GM23248 (cell line): ENCODE measurements around the gene BDH2. TPM values are rescaled to one million over a fixed set of nuclear protein-coding genes. Genes with fewer than 3 reads are reported as not detected.

Experiments
- DNase-seq: peaks from one replicate; pipeline ENCODE4 v3.0.0-alpha.2; 2015
- H2AFZ ChIP-seq: fragments of 200-600 bp; sonication (generic); 2 replicates; pipeline ENCODE4 v1.6.1; 2016; ENCODE audit warnings: antibody characterized with exemption
- H3F3A ChIP-seq: fragments of 200-600 bp; sonication (generic); 2 replicates; pipeline ENCODE4 v1.6.1; 2016; ENCODE audit warnings: mild to moderate bottlenecking, antibody characterized with exemption, mixed run types; ENCODE audit not compliant: insufficient read depth
- H3K27ac ChIP-seq: fragments of 200-600 bp; sonication (generic); 2 replicates; pipeline ENCODE4 v1.5.1; 2016; ENCODE audit warnings: mild to moderate bottlenecking
- H3K27me3 ChIP-seq: fragments of 200-600 bp; sonication (generic); replicated peaks from 2 replicates; pipeline ENCODE4 v1.6.1; 2016; ENCODE audit warnings: mild to moderate bottlenecking; ENCODE audit not compliant: insufficient read depth
- H3K36me3 ChIP-seq: fragments of 200-600 bp; sonication (generic); 2 replicates; pipeline ENCODE4 v1.6.1; 2016; ENCODE audit warnings: low read depth, mild to moderate bottlenecking
- H3K4me1 ChIP-seq: fragments of 200-600 bp; sonication (generic); 2 replicates; pipeline ENCODE4 v1.6.1; 2016; ENCODE audit warnings: mild to moderate bottlenecking; ENCODE audit not compliant: insufficient read depth
- H3K4me2 ChIP-seq: fragments of 200-600 bp; sonication (generic); one replicate; pipeline ENCODE4 v1.6.1; 2016; ENCODE audit warnings: mild to moderate bottlenecking; ENCODE audit not compliant: unreplicated experiment
- H3K4me3 ChIP-seq: fragments of 200-600 bp; sonication (generic); 2 replicates; pipeline ENCODE4 v1.5.1; 2016; ENCODE audit warnings: mild to moderate bottlenecking
- H3K79me2 ChIP-seq: fragments of 200-600 bp; sonication (generic); 2 replicates; pipeline ENCODE4 v1.6.1; 2016; ENCODE audit warnings: mild to moderate bottlenecking; ENCODE audit not compliant: insufficient read depth
- H3K9ac ChIP-seq: fragments of 200-600 bp; sonication (generic); 2 replicates; pipeline ENCODE4 v1.6.1; 2016; ENCODE audit warnings: mild to moderate bottlenecking
- H3K9me2 ChIP-seq: fragments of 200-600 bp; sonication (generic); 2 replicates; pipeline ENCODE4 v1.6.1; 2016; ENCODE audit warnings: mixed run types, mild to moderate bottlenecking, moderate library complexity; ENCODE audit not compliant: insufficient read depth
- H3K9me3 ChIP-seq: fragments of 200-600 bp; sonication (generic); one replicate; pipeline ENCODE4 v1.6.1; 2017; ENCODE audit warnings: low read depth
- H4K20me1 ChIP-seq: fragments of 200-600 bp; sonication (generic); 2 replicates; pipeline ENCODE4 v1.6.0; 2016; ENCODE audit not compliant: insufficient read depth
- EZH2 ChIP-seq: fragments of 200-600 bp; sonication (generic); IDR thresholded peaks from 2 replicates; pipeline ENCODE4 v1.6.1; 2018; ENCODE audit warnings: antibody characterized with exemption, mild to moderate bottlenecking; ENCODE audit not compliant: insufficient read depth, poor library complexity, severe bottlenecking
- EZH2phosphoT487 ChIP-seq: fragments of 200-600 bp; sonication (generic); IDR thresholded peaks from 2 replicates; pipeline ENCODE4 v1.6.1; 2018; ENCODE audit warnings: antibody characterized with exemption, moderate library complexity, mild to moderate bottlenecking, low read depth; ENCODE audit not compliant: insufficient read depth
- WGBS, 2 experiments: methylation state at CpG; one replicate each; pipeline ENCODE4 v1.1.6; 2015 to 2017; ENCODE audit warnings: low lambda C conversion rate in 2 of 2, low coverage in 1 of 2; ENCODE audit errors: missing lambda C conversion rate in 2 of 2; 5-methylcytosine and 5-hydroxymethylcytosine counted together
- in situ Hi-C: fragments of 300-500 bp; cut with MboI; formaldehyde crosslinking; loops from 2 replicates; pipeline ENCODE4 v1.15.0; 2020
- polyA plus RNA-seq: library from polyadenylated mRNA; unstranded; fragments of >200 nt; fragmentation: Nextera tagmentation; extraction: Ambion mirVana; gene quantifications from 2 replicates; pipeline ENCODE4 v1.2.1, GENCODE V29; 2016
- total RNA-seq: library from RNA; depleted of rRNA; stranded (reverse); fragments of >200 nt; shearing (Covaris generic); gene quantifications from 2 replicates; pipeline ENCODE4 v1.2.3, GENCODE V29; 2014

Gene BDH2
- total and polyA plus RNA-seq, 2 experiments from 2014 or later: 57.9 to 71.1 TPM

DNA sequence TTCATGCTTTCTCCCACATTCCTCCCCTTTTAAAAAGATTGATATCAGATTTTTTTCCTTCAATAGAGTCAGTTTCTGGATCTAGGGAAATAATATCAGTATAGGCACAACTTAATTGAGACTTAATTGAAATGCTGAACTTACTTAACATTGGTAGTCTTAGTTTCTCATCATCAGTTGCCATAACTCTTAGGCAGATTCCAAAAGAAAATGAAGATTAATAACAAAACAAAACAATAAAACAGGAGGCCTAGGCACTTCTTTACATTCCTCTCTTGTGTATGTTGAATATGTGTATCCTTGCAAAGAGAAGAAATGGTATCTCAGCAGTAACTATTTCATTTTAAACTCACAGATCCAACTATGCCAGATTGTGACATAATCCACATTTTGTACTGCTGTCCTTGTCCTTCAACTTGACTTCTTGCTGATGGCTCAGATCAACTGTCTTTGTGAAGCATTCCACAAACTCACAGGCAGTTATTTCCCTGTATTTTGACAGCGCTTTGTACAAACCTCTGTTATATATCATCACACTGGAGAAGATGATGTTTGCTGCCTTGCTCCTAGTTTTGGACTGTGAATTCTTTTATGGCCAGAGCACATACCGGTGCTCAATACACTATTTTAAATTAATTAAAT lies 14.0 kb downstream of the BDH2 start:
- WGBS, 2 experiments: 92 to 98% methylated on average over 2 of the region's 2 CpGs
- Histone ChIP-seq H3K79me2 (no peaks in the 10 kb centered on the region), H3K36me3 (peaks cover 15% of the 10 kb centered on the region), H4K20me1 (no peaks in the 10 kb centered on the region), H3K4me3 (no peak overlapping the region), H3K4me2 (no peak overlapping the region), H3K9ac (no peak overlapping the region), H2AFZ (no peak overlapping the region), H3K4me1 (no peaks in the 10 kb centered on the region), H3K27me3 (no peaks in the 10 kb centered on the region), H3K9me3 (no peaks in the 10 kb centered on the region), H3K9me2 (no peaks in the 10 kb centered on the region), H3F3A (no peaks in the 10 kb centered on the region), H3K27ac (no peak overlapping the region)
- in situ Hi-C loops: no loop called here
- no peak for DNase-seq
- no peak for TF ChIP-seq EZH2
- TF ChIP-seq EZH2phosphoT487: no peak

DNA sequence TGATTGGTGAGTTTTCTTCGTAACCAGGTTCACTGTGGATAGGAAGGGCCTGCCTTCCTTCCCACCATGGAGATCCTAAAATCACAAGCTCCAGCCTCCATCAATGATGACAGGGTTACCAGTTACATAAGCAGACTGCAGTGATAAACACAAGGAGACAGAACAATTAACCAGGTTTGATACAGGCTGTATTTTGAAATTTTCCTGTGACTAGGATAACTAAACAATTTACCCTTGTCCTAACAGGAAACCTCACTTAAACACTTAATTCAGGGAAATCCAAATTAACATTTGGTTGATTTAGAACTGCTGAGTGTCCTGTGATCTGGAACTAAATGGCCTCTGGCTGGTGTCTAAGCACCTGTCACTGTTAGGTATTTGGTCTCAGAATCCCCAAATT lies 20.0 kb downstream of the BDH2 start:
- Histone ChIP-seq H4K20me1 (no peaks in the 10 kb centered on the region), H3K9me2 (no peaks in the 10 kb centered on the region), H3K4me1 (peaks cover 18% of the 10 kb centered on the region), H3K4me3 (no peak overlapping the region), H2AFZ (no peak overlapping the region), H3K4me2 (no peak overlapping the region), H3K79me2 (peaks cover 26% of the 10 kb centered on the region), H3K36me3 (no peaks in the 10 kb centered on the region), H3K9me3 (no peaks in the 10 kb centered on the region), H3K9ac (no peak overlapping the region), H3K27me3 (no peaks in the 10 kb centered on the region), H3K27ac (no peak overlapping the region), H3F3A (peaks cover 23% of the 10 kb centered on the region)
- WGBS, 2 experiments: 93 to 100% methylated on average over 1 of the region's 1 CpG
- in situ Hi-C loops: no loop called here
- no peak for DNase-seq
- TF ChIP-seq EZH2 (no peak), EZH2phosphoT487 (no peak)

DNA sequence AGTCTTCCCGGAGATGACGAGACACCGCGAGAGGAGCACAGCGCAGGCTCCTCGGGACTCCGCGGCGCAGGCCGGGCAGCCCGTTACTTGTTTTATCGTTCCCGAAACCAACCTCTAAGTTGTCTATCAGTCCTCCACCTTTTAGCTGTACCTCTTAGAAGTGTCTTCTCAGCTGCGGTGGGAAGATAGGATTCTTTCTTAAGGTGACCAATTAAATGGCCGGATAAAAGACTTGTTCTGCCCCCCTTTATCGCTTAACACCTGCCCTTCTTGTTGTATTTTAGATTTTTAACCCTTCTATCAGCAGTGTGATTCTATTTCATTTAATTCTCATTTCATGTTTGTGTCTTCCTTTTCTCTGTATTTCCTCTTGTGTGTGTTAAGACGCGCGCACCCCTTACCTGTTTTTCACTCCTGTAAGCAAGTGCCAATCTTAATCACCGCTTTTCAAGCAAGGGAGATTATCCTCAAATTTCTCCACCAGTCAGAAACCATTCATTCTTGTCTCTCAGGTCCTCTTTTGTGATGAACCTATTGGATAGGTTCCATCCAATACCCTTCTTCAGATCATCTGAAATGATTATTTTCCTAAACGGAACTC lies 22.8 kb downstream of the BDH2 start, which contains the start of gene SLC9B2:
Gene SLC9B2, minus strand, starts transcription at position 15 of the 601 bp plus-strand sequence. CDS start 9,211 bp downstream, outside the sequence.
- Histone ChIP-seq H3K36me3 (no peaks in the 10 kb centered on the region), H4K20me1 (no peaks in the 10 kb centered on the region), H3K9me2 (no peaks in the 10 kb centered on the region), H3K27ac (peak within 1 kb of the TSS; percentile 89), H3K4me3 (peak within 1 kb of the TSS; percentile 82), H3K9ac (peak within 1 kb of the TSS; percentile 92), H3F3A (peaks cover 23% of the 10 kb centered on the region), H3K4me2 (peak within 1 kb of the TSS; percentile 78), H3K27me3 (no peaks in the 10 kb centered on the region), H3K79me2 (peaks cover 53% of the 10 kb centered on the region), H3K9me3 (no peaks in the 10 kb centered on the region), H3K4me1 (peaks cover 29% of the 10 kb centered on the region), H2AFZ (peak within 1 kb of the TSS; percentile 94)
- no peak for TF ChIP-seq EZH2phosphoT487
- no peak for TF ChIP-seq EZH2
- 21 to 25% methylated on average over 18 to 21 of the region's 21 CpGs for WGBS, 2 experiments
- no peak for DNase-seq
- in situ Hi-C loops: no loop called here

DNA sequence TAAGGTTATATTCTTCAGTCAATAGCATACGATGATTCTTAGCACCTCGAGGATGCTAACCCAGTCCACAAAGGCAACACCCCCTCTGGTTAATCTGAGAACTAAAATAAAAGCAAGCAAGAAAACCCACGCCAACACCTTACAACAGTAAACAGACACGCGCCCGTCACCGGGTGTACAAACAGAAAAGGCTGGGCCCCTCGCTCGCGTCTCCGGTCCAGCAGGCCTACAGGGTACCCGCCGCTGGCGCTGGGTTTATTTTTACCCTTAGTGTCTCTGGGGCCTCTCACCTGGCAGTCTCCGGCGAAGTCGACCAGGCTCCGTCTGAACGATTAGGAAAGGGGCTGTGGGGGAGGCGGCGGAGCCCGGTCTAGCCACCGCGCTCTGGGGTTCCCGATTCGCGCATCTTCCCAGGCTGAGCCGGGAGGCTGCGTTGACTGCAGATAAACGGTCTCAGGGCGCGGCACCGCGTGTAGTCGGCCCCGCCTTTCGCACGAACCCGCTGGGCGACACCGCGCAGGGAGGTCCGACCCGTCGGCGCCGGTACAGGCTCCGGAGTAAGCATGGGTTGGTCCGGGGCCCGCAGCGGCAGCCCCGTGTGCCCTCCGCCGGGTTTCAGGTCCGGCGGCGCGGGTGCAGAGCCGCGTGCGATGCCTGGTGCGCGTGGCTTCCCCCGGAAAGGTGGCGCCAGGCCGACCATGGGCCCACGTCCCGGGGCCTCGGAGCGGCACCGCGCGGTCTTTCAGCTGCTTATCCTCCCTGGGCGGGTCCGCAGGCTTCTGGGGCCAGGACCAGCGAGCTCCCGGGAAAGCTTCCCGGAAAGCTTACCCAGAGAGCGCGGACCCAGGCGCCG lies 23.5 kb downstream of the BDH2 start:
- Histone ChIP-seq H3K9me2 (no peaks in the 10 kb centered on the region), H3F3A (peaks cover 23% of the 10 kb centered on the region), H3K27ac (peak overlapping the region; percentile 89), H3K4me3 (peak overlapping the region; percentile 82), H3K9me3 (no peaks in the 10 kb centered on the region), H3K36me3 (no peaks in the 10 kb centered on the region), H3K4me1 (peaks cover 29% of the 10 kb centered on the region), H3K79me2 (peaks cover 61% of the 10 kb centered on the region), H3K4me2 (peak overlapping the region; percentile 78), H2AFZ (peak overlapping the region; percentile 94), H3K27me3 (no peaks in the 10 kb centered on the region), H3K9ac (peak overlapping the region; percentile 92), H4K20me1 (no peaks in the 10 kb centered on the region)
- TF ChIP-seq EZH2: no peak
- no peak for TF ChIP-seq EZH2phosphoT487
- in situ Hi-C loops: no loop called here
- 1% methylated on average over 34 to 71 of the region's 82 CpGs for WGBS, 2 experiments
- DNase-seq: peak; percentile 86
